Stimulated activated CD8-positive, alpha-beta memory T cell treated with anti-CD3 and anti-CD28 coated beads, Interleukin-15, amount 100 ng/mL, for 48 hours (primary cell): Measurements from ENCODE around the gene ZNF432.
"Not testable (repeated sequence)": the region's sequence is repeated elsewhere in the genome, so short reads cannot be mapped to it uniquely, and the experiment has no call there.

Experiments used
- DNase-seq, 2 donors: peaks; one replicate each; pipeline ENCODE4 v3.0.0-alpha.2; 2020; ENCODE audit warnings: low read depth in 2 of 2

Gene ZNF432

GRCh38 chr19:52048555-52049501 lies at the start of gene ZNF432:
TSS of gene ZNF432 (minus strand) at chr19:52048838. CDS start at chr19:52046868, 1,970 bp downstream.
- peak; percentile 54 to 71 for DNase-seq

- not testable (repeated sequence) for DNase-seq
Measured at GRCh38 chr19:52096416-52096815, 47.8 kb upstream of the ZNF432 start.

GRCh38 chr19:52095172-52096014 lies 46.8 kb upstream of the ZNF432 start, which contains the start of gene ZNF841:
TSS of gene ZNF841 (minus strand) at chr19:52095765. CDS start at chr19:52084801, 10,964 bp downstream.
- DNase-seq, result peak; percentile 75 to 83

- DNase-seq, result no peak
Measured at GRCh38 chr19:52094526-52095130, 46.0 kb upstream of the ZNF432 start.

GRCh38 chr19:52086481-52086880 lies 37.8 kb upstream of the ZNF432 start:
- DNase-seq, result no peak

- no peak for DNase-seq
Measured at GRCh38 chr19:52070496-52070895, 21.9 kb upstream of the ZNF432 start.

- DNase-seq, result no peak
Measured at GRCh38 chr19:52069653-52070052, 21.0 kb upstream of the ZNF432 start.

- no peak for DNase-seq
Measured at GRCh38 chr19:52066258-52066863, 17.7 kb upstream of the ZNF432 start.

GRCh38 chr19:52065399-52065798 lies 16.8 kb upstream of the ZNF432 start:
- no peak for DNase-seq

- DNase-seq, result not testable (repeated sequence)
Measured at GRCh38 chr19:52056480-52056879, 7.8 kb upstream of the ZNF432 start.

- not testable (repeated sequence) for DNase-seq
Measured at GRCh38 chr19:52051736-52052135, 3.1 kb upstream of the ZNF432 start.

GRCh38 chr19:52039169-52039568 lies 9.5 kb downstream of the ZNF432 start:
- no peak for DNase-seq

- DNase-seq, result no peak
Measured at GRCh38 chr19:52034051-52034728, 14.4 kb downstream of the ZNF432 start.

- no peak for DNase-seq
Measured at GRCh38 chr19:52028780-52029123, 19.9 kb downstream of the ZNF432 start.

- peak; percentile 70 to 79 for DNase-seq
Measured at GRCh38 chr19:52028027-52028779, 20.4 kb downstream of the ZNF432 start, which contains the start of gene ZNF614. TSS of gene ZNF614 (minus strand) at chr19:52028379. CDS start at chr19:52025745, 2,634 bp downstream.

GRCh38 chr19:52026255-52026990 lies 22.2 kb downstream of the ZNF432 start:
- DNase-seq, result not testable (repeated sequence)

- DNase-seq, result not testable (repeated sequence)
Measured at GRCh38 chr19:52024478-52024877, 24.2 kb downstream of the ZNF432 start.

- DNase-seq, result no peak
Measured at GRCh38 chr19:52022193-52022592, 26.4 kb downstream of the ZNF432 start.

- no peak for DNase-seq
Measured at GRCh38 chr19:52020506-52020905, 28.1 kb downstream of the ZNF432 start.
